NCI-H748 treated with DMSO at 0.1 percent for 48 hours (cell line): ENCODE data around the gene RNF146.
"Not testable (repeated sequence)": the region's sequence is repeated elsewhere in the genome, so short reads cannot be mapped to it uniquely, and the experiment has no call there.

Experiments used
- DNase-seq: peaks from one replicate; lab custom pipeline; 2025; lab: John Stamatoyannopoulos, UW

Gene RNF146

GRCh38 chr6:127288705-127289104, 22.0 kb downstream of the RNF146 start:
- no peak for DNase-seq

GRCh38 chr6:127289934-127290333, 23.3 kb downstream of the RNF146 start:
- DNase-seq: no peak

- no peak for DNase-seq
Observed at GRCh38 chr6:127290391-127291265, 24.0 kb downstream of the RNF146 start.

- no peak for DNase-seq
Observed at GRCh38 chr6:127291495-127291894, 24.8 kb downstream of the RNF146 start.

GRCh38 chr6:127297502-127298070, 30.9 kb downstream of the RNF146 start:
- DNase-seq: no peak

- no peak for DNase-seq
Observed at GRCh38 chr6:127298475-127298874, 31.8 kb downstream of the RNF146 start.

GRCh38 chr6:127299522-127300240, 33.0 kb downstream of the RNF146 start:
- DNase-seq: no peak

GRCh38 chr6:127300411-127300810, 33.7 kb downstream of the RNF146 start:
- DNase-seq: no peak

GRCh38 chr6:127301199-127301700, 34.6 kb downstream of the RNF146 start:
- DNase-seq: no peak

- no peak for DNase-seq
Observed at GRCh38 chr6:127302728-127303660, 36.3 kb downstream of the RNF146 start.

GRCh38 chr6:127303917-127304316, 37.3 kb downstream of the RNF146 start:
- DNase-seq: no peak

- DNase-seq: no peak
Observed at GRCh38 chr6:127305741-127306140, 39.1 kb downstream of the RNF146 start.

- no peak for DNase-seq
Observed at GRCh38 chr6:127317388-127318128, 50.9 kb downstream of the RNF146 start.

- DNase-seq: no peak
Observed at GRCh38 chr6:127319686-127320085, 53.0 kb downstream of the RNF146 start.

GRCh38 chr6:127328043-127328609, 61.5 kb downstream of the RNF146 start:
- DNase-seq: no peak

GRCh38 chr6:127331256-127331655, 64.6 kb downstream of the RNF146 start:
- not testable (repeated sequence) for DNase-seq

- no peak for DNase-seq
Observed at GRCh38 chr6:127332383-127332961, 65.8 kb downstream of the RNF146 start.
